DND-41 (cell line): Measurements from ENCODE around the gene RPRM.
"Not testable (repeated sequence)": the region's sequence is repeated elsewhere in the genome, so short reads cannot be mapped to it uniquely, and the experiment has no call there.

Experiments used
- ATAC-seq: fragments of 200-7000 bp; cut with Tn5 transposase; 3 replicates; pipeline ENCODE4 v1.9.1; 2021; ENCODE audit warnings: low read depth; ENCODE audit not compliant: insufficient read depth
- DNase-seq: peaks from one replicate; pipeline ENCODE4 v3.0.0-alpha.2; 2020
- H2AFZ ChIP-seq: 2 replicates; pipeline ENCODE4 v1.6.0; 2012; ENCODE audit warnings: low read depth, low read length
- H3K27ac ChIP-seq: 2 replicates; pipeline ENCODE4 v1.5.1; 2012; ENCODE audit warnings: low read length, inconsistent platforms
- H3K27me3 ChIP-seq: fragments of 200-600 bp; sonication (generic); 2 replicates; pipeline ENCODE4 v1.6.0; 2012; ENCODE audit warnings: low read length, mild to moderate bottlenecking, inconsistent platforms; ENCODE audit not compliant: insufficient read depth, poor library complexity
- H3K36me3 ChIP-seq: 2 replicates; pipeline ENCODE4 v1.5.1; 2012; ENCODE audit warnings: low read length, inconsistent platforms; ENCODE audit not compliant: insufficient read depth
- H3K4me1 ChIP-seq: 2 replicates; pipeline ENCODE4 v1.5.1; 2012; ENCODE audit warnings: mild to moderate bottlenecking, low read length; ENCODE audit not compliant: insufficient read depth
- H3K4me2 ChIP-seq: 2 replicates; pipeline ENCODE4 v1.6.0; 2012; ENCODE audit warnings: mild to moderate bottlenecking, moderate library complexity, low read length, inconsistent platforms; ENCODE audit not compliant: insufficient read depth
- H3K4me3 ChIP-seq, 2 experiments: fragments of 200-600 bp in 1 of 2; shearing (Covaris generic) in 1 of 2; 2 replicates each; pipeline ENCODE4 v1.5.1; 2012 to 2016; ENCODE audit warnings: inconsistent platforms in 2 of 2, low read length in 2 of 2, mild to moderate bottlenecking in 2 of 2, low read depth in 1 of 2, moderate library complexity in 1 of 2
- H3K79me2 ChIP-seq: 2 replicates; pipeline ENCODE4 v1.6.0; 2012; ENCODE audit warnings: low read length, inconsistent platforms; ENCODE audit not compliant: insufficient read depth
- H3K9ac ChIP-seq: 2 replicates; pipeline ENCODE4 v1.6.0; 2012; ENCODE audit warnings: low read depth, mild to moderate bottlenecking, inconsistent platforms, low read length, moderate library complexity
- H3K9me3 ChIP-seq: 2 replicates; pipeline ENCODE4 v1.5.1; 2012; ENCODE audit warnings: low read length, moderate library complexity, mild to moderate bottlenecking, inconsistent platforms; ENCODE audit not compliant: insufficient read depth, severe bottlenecking
- H4K20me1 ChIP-seq: 2 replicates; pipeline ENCODE4 v1.6.0; 2012; ENCODE audit warnings: low read length; ENCODE audit not compliant: insufficient read depth
- EZH2 ChIP-seq: IDR thresholded peaks from 3 replicates; pipeline ENCODE4 v1.6.1; 2012; ENCODE audit warnings: borderline replicate concordance, low read depth, mild to moderate bottlenecking, moderate library complexity, low read length, inconsistent platforms; ENCODE audit not compliant: severe bottlenecking
- TF ChIP-seq, protein P1 (sequence below): IDR thresholded peaks from 2 replicates; pipeline ENCODE4 v1.5.1; 2012; ENCODE audit warnings: borderline replicate concordance, low read length, moderate library complexity, mild to moderate bottlenecking; ENCODE audit not compliant: poor library complexity, severe bottlenecking; ENCODE audit errors: extremely low read depth

Gene RPRM

DNA sequence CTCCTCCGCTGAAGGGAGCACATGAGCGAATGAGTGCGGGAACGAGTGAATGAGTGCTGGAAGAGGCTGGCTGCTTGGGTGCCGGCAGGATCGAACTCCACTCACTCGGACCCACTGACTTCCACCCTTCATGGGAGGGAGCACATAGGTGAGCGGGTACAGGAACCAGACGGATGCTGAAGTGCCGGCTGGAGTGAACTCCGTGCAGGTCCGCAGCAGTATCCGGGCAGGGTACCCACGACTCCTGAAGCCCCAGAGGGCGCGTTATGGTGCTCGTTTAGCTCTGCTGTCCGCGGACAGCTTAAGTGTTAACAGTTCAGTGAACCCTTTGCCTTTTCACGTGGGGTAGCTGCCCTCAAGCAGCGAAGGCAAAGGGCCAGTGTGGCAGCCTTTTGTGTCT is 23.2 kb downstream of the RPRM start:
- DNase-seq (no peak), ATAC-seq (no peak)
- TF ChIP-seq, protein P1, sequence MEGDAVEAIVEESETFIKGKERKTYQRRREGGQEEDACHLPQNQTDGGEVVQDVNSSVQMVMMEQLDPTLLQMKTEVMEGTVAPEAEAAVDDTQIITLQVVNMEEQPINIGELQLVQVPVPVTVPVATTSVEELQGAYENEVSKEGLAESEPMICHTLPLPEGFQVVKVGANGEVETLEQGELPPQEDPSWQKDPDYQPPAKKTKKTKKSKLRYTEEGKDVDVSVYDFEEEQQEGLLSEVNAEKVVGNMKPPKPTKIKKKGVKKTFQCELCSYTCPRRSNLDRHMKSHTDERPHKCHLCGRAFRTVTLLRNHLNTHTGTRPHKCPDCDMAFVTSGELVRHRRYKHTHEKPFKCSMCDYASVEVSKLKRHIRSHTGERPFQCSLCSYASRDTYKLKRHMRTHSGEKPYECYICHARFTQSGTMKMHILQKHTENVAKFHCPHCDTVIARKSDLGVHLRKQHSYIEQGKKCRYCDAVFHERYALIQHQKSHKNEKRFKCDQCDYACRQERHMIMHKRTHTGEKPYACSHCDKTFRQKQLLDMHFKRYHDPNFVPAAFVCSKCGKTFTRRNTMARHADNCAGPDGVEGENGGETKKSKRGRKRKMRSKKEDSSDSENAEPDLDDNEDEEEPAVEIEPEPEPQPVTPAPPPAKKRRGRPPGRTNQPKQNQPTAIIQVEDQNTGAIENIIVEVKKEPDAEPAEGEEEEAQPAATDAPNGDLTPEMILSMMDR = no peak
- TF ChIP-seq EZH2 = no peak
- H3K36me3 ChIP-seq = no peaks in the 10 kb centered on the region
- H3K4me3 ChIP-seq = no peak overlapping the region
- no peak overlapping the region for H2AFZ ChIP-seq
- H4K20me1 ChIP-seq = no peaks in the 10 kb centered on the region
- no peaks in the 10 kb centered on the region for H3K9me3 ChIP-seq
- no peaks in the 10 kb centered on the region for H3K4me1 ChIP-seq
- H3K4me2 ChIP-seq = no peak overlapping the region
- no peaks in the 10 kb centered on the region for H3K27me3 ChIP-seq
- no peak overlapping the region for H3K27ac ChIP-seq
- H3K9ac ChIP-seq = no peak overlapping the region
- H3K79me2 ChIP-seq = no peaks in the 10 kb centered on the region

DNA sequence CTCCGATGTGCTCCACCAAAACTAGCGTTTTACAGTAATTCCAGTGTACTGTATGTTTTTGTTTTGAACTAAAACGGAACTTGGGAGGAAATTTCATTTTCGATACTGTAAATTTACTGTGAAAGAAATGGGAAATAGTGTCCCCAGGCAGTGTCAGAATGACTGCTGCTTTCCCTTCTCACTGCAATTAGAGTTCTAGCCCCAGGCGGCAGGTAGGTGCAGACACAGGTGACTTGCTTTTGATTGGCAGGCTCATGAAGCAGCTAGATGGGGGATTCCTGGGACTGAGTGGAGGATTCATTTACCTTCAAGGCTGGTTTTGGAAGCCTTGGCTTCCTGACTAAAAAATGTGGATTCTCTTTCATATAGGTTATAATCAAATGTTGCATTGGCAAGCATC is 27.0 kb downstream of the RPRM start:
- Histone ChIP-seq H3K4me1 (no peaks in the 10 kb centered on the region), H3K36me3 (no peaks in the 10 kb centered on the region), H3K4me3 (no peak overlapping the region), H3K9ac (no peak overlapping the region), H3K79me2 (no peaks in the 10 kb centered on the region), H4K20me1 (no peaks in the 10 kb centered on the region), H3K27ac (no peak overlapping the region), H2AFZ (no peak overlapping the region), H3K9me3 (no peaks in the 10 kb centered on the region), H3K27me3 (no peaks in the 10 kb centered on the region), H3K4me2 (no peak overlapping the region)
- no peak for TF ChIP-seq EZH2
- TF ChIP-seq, protein P1 = no peak
- ATAC-seq (no peak), DNase-seq (no peak)

DNA sequence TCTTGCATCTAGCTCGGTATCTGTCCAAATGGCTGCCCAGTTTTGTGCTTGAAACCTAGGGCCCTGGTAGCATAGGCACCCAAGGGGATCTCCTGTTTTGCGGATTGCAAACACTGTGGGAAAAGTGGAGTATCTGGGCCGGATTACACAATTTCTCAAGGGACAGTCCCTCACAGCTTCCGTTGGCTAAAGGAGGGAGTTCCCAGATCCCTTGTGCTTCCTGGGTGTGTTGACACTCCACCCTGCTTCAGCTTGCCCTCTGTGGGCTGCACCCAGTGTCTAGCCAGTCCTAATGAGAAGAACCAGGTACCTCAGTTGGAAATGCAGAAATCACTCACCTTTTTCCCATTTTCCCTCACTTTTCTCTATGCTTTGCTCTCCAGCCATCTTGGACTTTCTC is 35.5 kb downstream of the RPRM start:
- no peak overlapping the region for H3K4me3 ChIP-seq
- DNase-seq (no peak), ATAC-seq (no peak)
- no peak overlapping the region for H3K9ac ChIP-seq
- H3K27ac ChIP-seq = no peak overlapping the region
- no peak overlapping the region for H2AFZ ChIP-seq
- H3K79me2 ChIP-seq = no peaks in the 10 kb centered on the region
- no peaks in the 10 kb centered on the region for H3K27me3 ChIP-seq
- TF ChIP-seq, protein P1 = no peak
- no peak for TF ChIP-seq EZH2
- no peaks in the 10 kb centered on the region for H4K20me1 ChIP-seq
- H3K4me1 ChIP-seq = no peaks in the 10 kb centered on the region
- peaks cover 3% of the 10 kb centered on the region for H3K9me3 ChIP-seq
- H3K36me3 ChIP-seq = no peaks in the 10 kb centered on the region
- no peak overlapping the region for H3K4me2 ChIP-seq

DNA sequence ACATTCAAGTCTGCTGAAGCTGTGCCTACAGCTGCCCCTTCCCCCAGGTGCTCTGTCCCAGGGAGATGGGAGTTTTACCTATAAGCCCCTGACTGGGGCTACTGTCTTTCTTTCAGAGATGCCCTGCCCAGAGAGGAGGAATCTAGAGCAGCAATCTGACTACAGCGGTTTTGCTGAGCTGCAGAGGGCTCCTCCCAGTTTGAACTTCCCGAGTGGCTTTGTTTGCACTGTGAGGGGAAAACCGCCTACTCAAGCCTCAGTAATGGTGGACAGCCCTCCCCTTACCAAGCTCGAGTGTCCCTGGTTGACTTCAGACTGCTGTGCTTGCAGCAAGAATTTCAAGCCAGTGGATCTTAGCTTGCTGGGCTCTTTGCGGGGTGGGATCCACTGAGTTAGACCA is 35.9 kb downstream of the RPRM start:
- H3K36me3 ChIP-seq, H3K9ac ChIP-seq, DNase-seq, H3K4me3 ChIP-seq, H3K4me2 ChIP-seq, ATAC-seq, H3K27ac ChIP-seq, H3K27me3 ChIP-seq, H2AFZ ChIP-seq, H4K20me1 ChIP-seq, H3K4me1 ChIP-seq, H3K79me2 ChIP-seq, H3K9me3 ChIP-seq: not testable (repeated sequence)

DNA sequence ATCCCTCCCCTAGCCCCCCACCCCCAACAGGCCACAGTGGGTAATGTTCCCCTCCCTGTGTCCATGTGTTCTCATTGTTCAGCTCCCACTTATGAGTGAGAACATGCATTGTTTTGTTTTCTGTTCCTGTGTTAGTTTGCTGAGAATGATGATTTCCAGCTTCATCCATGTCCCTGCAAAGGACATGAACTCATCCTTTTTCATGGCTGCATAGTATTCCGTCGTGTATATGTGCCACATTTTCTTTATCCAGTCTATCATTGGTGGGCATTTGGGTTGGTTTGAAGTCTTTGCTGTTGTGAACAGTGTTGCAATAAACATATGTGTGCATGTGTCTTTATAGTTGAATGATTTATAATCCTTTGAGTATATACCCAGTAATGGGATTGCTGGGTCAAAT is 38.5 kb downstream of the RPRM start:
- H4K20me1 ChIP-seq, H3K9ac ChIP-seq, DNase-seq, H3K9me3 ChIP-seq, H3K27me3 ChIP-seq, H3K27ac ChIP-seq, H3K4me3 ChIP-seq, ATAC-seq, H3K36me3 ChIP-seq, H3K4me2 ChIP-seq, H3K79me2 ChIP-seq, H3K4me1 ChIP-seq, H2AFZ ChIP-seq: not testable (repeated sequence)
